GM19397 (cell line): ENCODE data around the gene CRISPLD2.
"Not testable (repeated sequence)": the region's sequence is repeated elsewhere in the genome, so short reads cannot be mapped to it uniquely, and the experiment has no call there.

Experiments used
- ATAC-seq: cut with Tn5 transposase; IDR thresholded peaks from one replicate; pipeline ENCODE4 v1.9.1; 2021; ENCODE audit warnings: mild to moderate bottlenecking, moderate library complexity; ENCODE audit not compliant: unreplicated experiment

The CRISPLD2 gene

GRCh38 chr16:84839054-84839453, 19.3 kb downstream of the CRISPLD2 start:
- ATAC-seq, result no peak

- ATAC-seq, result no peak
These were observed 20.2 kb downstream of the CRISPLD2 start for GRCh38 chr16:84839956-84840355.

GRCh38 chr16:84840687-84841627, 21.2 kb downstream of the CRISPLD2 start:
- ATAC-seq, result no peak

DNA sequence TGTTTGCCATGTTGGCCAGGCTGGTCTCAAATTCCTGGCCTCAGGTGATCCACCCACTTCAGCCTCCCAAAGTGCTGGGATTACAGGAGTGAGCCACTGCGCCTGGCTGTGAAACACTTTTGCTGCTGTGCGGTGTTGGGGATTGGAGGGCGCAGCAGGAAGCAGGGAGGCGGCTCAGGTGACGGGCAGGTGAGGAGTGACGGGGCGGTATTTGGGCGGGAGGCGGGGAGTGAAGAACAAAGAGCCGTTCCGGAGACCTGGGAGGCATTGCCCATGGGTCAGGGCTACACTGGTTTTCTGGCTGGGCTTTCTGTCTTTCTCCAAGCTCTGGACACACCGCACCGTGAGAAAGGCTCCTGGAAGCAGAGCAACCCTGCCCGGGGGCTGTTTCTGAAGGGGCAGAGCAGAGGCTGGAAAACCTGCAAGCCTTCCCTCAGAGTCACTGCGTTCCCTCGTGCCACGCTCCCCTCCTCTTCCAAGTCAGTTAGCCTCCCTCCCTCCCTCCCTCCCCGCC, 22.1 kb downstream of the CRISPLD2 start:
- no peak for ATAC-seq

DNA sequence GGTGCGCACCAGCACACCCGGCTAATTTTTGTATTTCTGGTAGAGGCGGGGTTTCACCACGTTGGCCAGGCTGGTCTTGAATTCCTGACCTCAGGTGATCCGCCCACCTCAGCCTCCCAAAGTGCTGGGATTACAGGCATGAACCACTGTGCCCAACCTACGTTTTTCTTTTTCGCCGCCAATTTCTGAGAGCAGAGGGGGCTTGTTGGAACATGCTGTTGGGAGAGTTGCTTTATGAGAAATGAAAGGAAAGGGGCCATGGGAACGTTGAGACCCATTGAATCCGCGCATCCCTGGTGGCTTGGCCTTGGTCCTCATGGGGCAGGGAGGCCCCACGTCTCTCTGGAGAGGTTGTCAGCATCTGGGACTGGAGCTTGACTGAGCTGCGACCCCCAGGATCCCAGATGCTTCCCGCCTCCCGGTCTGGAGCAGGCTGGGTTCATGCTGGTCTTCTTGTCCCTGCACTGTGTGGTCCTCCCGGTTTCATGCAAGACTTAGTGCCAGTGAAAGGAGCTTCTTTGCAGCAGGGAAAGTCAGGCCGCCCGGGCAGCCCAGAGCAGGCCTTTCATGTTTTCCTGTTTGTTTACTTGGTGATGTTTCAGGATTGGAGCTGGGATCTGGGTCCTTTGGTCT, 22.8 kb downstream of the CRISPLD2 start:
- ATAC-seq, result no peak

- ATAC-seq, result no peak
These were observed 23.6 kb downstream of the CRISPLD2 start for GRCh38 chr16:84843149-84844048.

DNA sequence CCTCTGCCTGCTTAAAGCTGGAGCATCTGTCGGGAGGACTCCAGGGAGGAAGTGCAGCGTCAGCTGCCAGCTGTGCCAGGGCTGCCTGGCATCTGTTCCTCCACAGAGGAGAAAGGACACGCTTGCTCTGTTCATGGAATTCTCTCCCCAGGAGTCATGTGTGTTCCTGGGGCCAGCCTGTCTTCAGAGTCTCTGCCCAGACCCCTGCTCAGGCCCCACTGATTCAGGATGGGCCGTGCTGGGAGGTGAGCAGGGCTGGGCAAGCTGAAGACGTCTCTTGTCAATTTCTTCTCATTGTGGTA, 24.2 kb downstream of the CRISPLD2 start:
- no peak for ATAC-seq

DNA sequence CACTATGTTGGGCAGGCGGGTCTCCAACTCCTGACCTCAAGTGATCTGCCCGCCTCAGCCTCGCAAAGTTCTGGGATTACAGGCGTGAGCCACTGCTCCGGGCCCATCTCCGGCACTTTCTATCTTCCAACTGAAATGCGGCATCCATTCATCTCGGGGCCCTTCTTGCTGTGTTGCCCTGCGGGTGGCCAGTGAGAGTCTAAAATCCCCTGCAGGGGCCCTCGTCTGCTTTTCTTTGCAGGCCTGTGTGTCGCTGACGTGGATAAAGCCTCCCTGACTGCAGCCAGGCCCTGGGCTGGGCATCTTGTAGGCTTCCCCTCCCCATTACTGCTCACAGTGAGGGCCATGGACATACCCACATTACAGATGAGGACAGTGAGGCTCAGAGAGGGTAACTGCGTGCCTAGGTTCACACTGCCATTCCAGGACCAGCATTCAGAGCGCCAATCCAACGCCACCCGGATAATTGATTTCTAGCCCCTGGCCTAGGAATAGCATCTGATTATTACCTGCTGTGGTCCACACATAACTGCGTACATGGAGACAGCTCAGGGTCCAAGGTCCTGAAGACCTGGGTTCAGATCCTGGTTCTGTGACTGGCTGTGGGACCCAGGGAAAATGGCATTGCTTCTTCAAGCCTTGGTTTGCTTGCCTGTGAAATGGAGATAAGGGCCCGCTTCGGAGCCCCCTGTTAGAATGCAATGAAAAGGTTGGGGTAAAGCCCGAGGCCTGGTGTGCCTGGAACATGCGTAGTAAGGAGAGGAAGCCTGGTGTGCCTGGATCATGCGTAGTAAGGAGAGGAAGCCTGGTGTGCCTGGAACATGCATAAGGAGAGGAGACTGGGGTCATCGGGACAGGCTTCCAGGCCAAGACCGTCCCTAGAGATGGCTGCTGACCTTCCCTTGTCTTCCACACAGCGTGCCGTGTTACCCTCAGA, 25.0 kb downstream of the CRISPLD2 start:
- no peak for ATAC-seq

DNA sequence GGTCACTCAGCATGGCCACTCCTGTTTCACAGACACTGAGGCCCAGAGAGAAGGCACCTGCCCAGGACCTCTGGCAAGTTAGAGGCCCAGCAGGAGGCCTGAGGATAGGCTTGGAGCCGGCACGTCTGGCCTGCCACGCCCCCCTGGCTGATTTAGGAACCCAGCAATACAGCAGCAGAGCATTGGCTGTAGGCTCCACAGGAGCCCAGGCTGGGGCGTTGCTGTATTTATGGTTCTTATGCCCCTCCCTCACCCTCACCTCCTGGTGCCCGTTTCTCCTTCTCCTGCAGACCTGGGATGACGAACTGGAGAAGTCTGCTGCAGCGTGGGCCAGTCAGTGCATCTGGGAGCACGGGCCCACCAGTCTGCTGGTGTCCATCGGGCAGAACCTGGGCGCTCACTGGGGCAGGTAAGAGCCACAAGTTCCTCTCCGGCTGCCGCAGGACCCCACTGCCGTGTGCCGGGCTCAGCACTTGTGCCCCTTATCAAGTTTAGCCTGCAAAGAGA, 25.8 kb downstream of the CRISPLD2 start:
- no peak for ATAC-seq

- ATAC-seq, result no peak
These were observed 28.0 kb downstream of the CRISPLD2 start for GRCh38 chr16:84847564-84848355.

DNA sequence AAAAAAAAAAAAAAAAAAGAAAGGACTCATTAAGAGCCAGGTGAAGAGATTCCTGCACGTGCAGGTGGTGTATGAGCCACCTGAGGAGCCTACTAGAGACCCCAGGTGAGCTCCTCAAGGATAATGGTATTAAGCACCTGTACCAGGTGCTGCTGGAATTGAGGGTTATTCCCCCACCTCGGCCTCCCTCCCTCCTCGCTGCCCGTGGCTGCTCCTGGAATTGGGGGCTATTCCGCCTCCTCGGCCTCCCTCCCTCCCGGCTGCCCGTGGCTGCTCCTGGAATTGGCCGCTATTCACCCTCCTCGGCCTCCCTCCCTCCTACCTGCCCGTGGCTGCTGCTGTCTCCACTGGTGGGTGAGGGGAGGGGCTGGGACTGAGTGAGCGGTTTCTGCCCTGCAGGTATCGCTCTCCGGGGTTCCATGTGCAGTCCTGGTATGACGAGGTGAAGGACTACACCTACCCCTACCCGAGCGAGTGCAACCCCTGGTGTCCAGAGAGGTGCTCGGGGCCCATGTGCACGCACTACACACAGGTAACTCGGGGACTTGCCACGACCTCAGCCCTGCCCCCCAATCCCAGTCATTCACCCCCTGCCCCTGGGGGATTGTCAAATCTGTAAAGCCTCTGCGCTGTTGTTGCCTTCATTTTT, 29.3 kb downstream of the CRISPLD2 start:
- ATAC-seq, result no peak

- no peak for ATAC-seq
These were observed 30.0 kb downstream of the CRISPLD2 start for GRCh38 chr16:84849751-84850150.

- ATAC-seq, result no peak
These were observed 30.9 kb downstream of the CRISPLD2 start for GRCh38 chr16:84850714-84851113.

- ATAC-seq, result no peak
These were observed 31.7 kb downstream of the CRISPLD2 start for GRCh38 chr16:84851192-84852127.

- no peak for ATAC-seq
These were observed 33.7 kb downstream of the CRISPLD2 start for GRCh38 chr16:84853534-84853933.

- no peak for ATAC-seq
These were observed 35.0 kb downstream of the CRISPLD2 start for GRCh38 chr16:84854759-84855158.

DNA sequence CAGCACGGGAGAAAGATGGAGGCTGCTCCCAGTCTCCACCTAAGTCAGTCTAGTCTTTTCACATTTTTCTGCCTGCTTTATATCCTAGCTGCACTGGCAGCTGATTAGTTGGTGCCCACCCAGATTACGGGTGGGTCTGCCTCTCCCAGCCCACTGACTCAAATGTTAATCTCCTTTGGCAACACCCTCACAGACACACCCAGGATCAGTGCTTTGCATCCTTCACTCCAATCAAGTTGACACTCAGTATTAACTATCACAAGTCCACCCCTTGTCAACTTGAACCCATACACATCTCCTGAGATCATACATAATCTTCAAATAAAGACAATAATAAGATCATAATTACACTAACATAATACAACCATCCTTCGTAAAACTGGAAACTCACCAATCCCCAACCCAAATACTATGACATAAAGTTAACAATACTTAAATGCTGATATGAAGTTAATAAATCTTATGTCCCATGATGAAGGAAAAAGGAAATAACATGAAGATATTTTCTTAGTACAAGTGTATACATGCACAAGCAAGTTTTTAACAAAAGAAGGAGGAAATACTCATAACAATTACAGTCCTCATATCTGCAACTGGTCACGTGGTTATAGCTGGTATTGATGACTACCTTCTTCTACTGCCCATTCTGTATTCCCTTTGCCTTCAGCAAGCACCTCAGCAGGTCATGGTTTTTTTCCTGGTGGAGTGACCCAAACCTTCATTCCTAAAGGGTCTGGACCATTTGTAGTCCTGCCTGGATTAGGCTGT, 35.8 kb downstream of the CRISPLD2 start:
- ATAC-seq, result not testable (repeated sequence)
